ENCODE results near the gene POLG2.

- no peak for TF ChIP-seq CTCF (IDR thresholded peaks at IDR 0.05)
- no peak for TF ChIP-seq ZFX (IDR thresholded peaks at IDR 0.05; ENCODE audit: borderline replicate concordance)
Observed at GRCh38 chr17:64500487-64500859, 3.6 kb upstream of the POLG2 start.
